A673 (cell line): ENCODE measurements around the gene DNAAF8.

Experiments
- CTCF ChIP-seq: fragments of 300-800, 200-600 bp; sonication (generic); conservative IDR thresholded peaks from 2 replicates; pipeline ENCODE4 v1.5.1; 2017; ENCODE audit warnings: low read depth, mild to moderate bottlenecking, antibody characterized with exemption, low read length, moderate library complexity, mixed read lengths
- EZH2 ChIP-seq: fragments of 200-600 bp; sonication (generic); IDR thresholded peaks from 2 replicates; pipeline ENCODE4 v1.6.1; 2017; ENCODE audit warnings: borderline replicate concordance, low read depth, mild to moderate bottlenecking, mixed read lengths, antibody characterized with exemption, low read length; ENCODE audit not compliant: poor library complexity, severe bottlenecking

GRCh38 chr16:4703906-4704305 is 30.4 kb upstream of the DNAAF8 start:
- TF ChIP-seq CTCF (no peak), EZH2 (no peak)
